Left hindlimb (tissue), 1 donor: ENCODE data around the gene SERPINA1.

Experiments
- DNase-seq: peaks from one replicate; pipeline ENCODE4 v3.0.0-alpha.2; 2018

SERPINA1 gene

GRCh38 chr14:94397289-94398181 lies 9.1 kb upstream of the SERPINA1 start:
- no peak for DNase-seq

- no peak for DNase-seq
Observed at GRCh38 chr14:94396628-94397225, 8.3 kb upstream of the SERPINA1 start.

DNA sequence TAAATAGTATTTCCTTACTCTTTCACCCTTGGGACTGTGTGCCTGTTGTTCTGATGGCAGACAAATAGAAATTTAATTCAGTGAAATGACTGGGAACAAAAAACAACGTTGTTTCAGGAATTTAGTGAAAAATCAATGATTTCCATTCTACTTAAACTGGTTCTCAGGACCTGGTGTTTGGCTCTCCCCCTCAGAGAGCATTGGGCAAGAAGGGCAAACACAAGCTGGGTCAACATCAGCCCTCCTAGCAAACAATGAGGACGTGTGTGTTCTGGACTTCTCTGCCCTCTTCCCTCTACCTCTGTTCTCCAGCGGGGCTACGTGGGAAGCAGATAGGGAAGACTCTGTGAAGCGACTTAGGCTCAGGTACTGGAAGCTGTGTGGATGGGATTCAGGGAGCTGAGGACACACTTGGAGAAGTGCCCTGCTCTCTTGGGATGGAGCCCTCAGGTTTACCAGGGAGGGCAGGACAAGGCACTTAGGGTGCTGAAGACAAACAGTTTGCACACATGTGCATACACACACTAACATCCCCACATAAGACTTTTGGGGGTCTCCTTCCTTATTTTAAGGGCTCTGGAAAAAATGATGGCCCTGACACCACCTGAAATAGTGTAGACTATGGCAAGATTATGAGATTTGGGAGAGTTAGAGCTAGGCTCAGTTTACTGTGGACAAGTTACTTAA lies 7.6 kb upstream of the SERPINA1 start:
- no peak for DNase-seq

DNA sequence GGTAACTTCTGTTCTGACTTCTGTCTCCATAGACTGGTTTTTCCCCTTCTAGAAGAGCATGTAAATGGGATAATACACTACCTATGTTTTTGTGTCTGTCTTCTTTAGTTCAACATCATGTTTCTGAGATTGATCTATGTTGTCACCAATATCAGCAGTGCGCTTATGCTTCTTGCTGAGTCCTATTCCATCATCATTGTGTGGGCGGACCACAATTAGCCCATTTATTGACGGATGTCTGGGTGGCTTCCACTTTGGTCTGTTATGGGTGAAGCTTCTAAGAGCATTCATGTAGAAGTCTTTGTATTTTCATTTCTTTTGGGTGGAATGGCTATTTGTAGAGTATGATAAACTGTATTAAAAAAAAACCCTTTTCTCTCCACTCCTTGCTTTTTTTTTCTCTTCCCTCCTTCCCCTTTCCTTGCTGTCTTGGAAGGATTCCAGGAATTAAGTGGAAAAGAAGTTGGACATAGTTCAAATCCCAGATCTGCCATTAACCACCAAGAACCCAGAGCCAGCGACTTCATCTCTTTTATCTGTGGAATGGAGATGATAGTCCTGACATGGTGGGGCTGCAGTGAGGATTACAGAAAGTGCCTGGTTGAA lies 7.0 kb upstream of the SERPINA1 start:
- DNase-seq: no peak

DNA sequence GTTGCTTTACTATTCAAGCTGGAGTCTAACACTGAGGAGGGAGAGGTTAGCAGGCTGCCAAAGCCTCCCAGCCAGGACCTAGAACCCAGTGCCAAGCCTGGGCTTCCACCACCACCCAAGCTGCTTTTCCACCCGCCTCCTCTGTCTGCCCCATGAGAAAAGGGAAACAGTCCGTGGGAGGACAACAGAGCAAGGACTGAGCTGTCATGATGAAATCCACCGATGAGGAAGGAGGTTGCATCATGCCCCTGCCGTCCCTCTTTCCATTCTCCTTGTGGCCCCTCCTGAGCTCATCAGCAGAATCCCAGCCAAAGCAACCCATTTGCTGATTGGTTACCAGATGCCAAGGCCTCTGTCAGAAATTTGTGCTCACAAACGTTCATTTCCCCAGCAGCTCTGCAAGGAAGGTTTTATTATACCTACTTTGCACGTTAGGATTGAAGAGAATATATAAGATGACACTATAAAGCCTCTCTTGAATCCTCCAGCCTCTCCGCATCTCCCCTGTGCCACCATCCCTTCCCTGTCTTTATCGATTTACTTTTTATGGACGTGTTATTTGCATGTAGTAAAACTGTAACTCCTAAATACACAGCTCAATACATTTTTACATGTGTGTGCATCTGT lies 6.3 kb upstream of the SERPINA1 start:
- DNase-seq: no peak

DNA sequence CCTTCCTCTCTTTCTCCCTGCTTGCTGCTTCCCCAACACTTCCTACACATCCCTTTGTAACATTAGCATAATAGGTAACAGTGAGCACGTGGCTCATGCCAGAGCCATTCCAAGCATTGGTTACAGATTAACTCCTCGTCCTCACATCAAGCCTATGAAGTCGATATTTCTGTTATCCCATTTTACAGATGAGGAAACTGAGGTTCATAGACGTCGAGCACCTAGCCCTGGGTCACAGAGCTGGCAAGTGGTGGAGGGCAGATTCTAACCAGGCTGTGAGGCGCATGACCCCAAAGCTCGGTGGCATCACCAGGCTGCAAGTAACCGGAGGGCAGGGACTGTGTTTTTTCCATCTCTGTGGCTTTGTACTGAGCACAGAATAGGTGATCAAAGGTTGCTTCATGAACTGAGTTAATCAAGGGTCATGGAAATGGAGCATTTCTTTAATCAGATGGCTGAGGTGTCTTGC lies 5.7 kb upstream of the SERPINA1 start:
- no peak for DNase-seq

- DNase-seq: no peak
Observed at GRCh38 chr14:94393474-94393873, 5.1 kb upstream of the SERPINA1 start.

DNA sequence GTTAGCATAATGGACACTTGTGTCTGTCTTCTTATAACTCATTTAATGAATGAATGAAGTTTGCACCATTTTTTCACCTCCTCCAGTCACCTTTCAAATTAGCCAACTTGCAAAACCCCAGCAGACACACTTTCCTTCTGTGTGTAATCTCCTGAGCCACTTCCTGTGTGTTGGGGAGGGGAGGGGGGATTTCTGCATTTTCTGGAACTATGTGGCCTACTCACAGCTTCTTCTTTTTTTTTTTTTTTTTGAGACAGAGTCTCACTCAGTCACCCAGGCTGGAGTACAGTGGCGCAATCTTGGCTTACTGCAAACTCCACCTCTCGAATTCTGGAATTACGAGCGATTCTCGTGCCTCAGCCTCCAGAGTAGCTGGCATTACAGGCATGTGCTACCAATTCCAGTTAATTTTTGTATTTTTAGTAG lies 4.1 kb upstream of the SERPINA1 start:
- no peak for DNase-seq

DNA sequence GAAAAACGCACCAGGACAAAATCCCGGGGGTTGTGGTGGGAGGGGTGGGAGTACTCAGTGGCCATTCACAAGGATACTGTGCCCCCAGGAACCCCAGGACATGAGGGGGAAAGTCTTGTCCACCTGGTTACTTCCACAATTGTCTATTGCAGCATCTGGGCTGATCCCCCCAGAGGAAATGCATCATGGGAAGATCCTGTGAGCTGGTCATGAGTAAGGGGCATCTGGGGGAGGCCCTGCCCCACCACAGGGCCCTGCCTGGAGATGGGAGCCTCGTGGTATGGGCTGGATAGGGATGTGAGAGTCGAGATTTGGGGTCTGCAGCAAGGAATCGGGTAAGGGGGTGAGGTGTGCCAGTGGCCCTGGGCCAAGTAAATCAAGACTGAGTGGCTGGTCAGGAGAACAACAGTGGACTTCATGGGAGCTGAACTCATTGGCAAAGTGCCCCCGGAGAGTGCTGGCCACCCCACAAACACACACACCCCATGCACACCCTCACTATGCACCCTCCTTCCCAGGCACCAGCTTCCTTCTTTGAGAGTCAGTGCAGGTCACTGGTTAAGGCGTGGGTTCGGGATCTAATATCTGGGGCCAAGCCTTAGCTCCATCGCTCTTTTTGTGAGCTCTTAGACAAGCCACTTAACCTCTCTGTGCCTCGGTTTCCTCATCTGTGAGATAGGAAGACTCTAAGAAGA lies 3.0 kb upstream of the SERPINA1 start:
- no peak for DNase-seq

- DNase-seq: no peak
Observed at GRCh38 chr14:94390372-94391086, 2.1 kb upstream of the SERPINA1 start.

DNA sequence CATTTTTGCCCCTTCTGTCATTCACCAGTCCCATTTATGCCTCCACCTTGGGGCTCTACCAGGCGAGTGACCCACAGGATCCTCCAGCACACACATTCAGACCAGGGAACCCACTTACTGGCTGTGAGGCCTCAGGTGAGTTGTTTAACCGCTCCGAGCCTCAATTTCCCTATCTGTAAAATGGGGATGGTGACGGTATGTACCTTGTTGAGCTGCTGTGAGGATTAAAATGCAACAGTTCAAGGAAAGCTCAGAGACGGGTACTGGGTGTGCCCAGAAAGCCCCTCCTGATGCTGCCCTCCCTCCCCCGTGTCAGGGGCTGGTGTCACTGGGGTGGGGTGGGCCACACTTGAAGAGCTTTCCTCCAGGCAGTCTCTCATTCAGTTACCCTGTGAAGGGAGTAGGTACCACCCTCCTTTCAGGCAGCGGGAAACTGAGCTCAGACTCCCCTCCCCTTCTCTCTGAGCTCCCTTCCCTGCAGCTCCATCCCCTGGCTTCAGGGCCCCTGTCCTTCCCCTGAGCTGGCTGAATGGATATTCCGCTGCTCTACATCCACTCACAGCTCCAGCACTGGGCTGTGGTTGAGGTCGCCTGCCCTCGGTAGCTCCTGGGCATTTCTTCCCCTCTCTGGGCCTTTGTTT lies 1.4 kb upstream of the SERPINA1 start:
- DNase-seq: no peak

- DNase-seq: no peak
Observed at GRCh38 chr14:94389104-94389469, 685 bp upstream of the SERPINA1 start.

- DNase-seq: no peak
Observed at GRCh38 chr14:94388027-94388383, 397 bp downstream of the SERPINA1 start.

GRCh38 chr14:94387051-94388026 lies 1.1 kb downstream of the SERPINA1 start:
- no peak for DNase-seq

DNA sequence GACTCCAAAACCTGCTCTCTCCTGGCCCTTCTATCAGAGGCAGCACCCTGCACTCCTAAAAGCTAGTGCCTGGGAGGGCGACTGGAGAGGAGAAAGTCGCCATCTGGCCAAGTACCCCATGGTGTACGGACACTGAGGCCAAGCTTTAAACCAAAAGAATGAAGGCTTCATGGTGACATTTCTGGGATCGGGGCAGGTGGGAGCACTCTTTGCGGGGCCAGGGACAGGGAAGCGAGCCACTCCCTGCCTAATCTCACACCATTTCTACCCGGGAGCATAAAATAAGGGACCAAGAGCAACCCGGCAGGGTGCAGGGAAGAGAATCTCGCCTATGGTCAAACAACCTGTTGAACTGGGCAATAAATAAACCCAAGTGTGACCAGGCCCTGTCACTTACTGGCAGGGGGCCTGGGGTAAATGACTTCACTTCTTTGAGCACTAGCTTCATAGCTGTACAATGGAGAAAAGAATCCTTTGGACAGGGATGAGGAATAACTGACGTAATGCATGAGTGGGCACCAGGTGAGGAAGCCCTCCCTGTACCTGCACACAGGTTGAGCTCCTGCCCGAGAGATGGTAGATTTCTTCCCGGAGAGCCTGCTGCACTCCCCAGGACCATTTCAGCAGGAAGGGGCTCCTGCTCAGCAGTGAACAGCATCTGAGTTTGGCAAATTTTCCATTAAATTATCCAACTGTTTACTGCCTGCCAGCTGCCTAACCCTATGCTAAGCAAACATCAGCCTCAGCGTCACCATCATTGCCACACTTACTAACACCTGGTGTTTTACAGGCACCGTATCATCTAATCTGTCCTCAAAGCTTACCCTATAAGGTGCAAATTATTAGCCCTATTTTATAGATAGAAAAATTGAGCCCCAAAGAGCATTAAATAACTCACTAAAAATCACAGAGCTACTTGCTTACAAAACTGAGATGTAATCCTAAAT lies 2.0 kb downstream of the SERPINA1 start:
- no peak for DNase-seq

DNA sequence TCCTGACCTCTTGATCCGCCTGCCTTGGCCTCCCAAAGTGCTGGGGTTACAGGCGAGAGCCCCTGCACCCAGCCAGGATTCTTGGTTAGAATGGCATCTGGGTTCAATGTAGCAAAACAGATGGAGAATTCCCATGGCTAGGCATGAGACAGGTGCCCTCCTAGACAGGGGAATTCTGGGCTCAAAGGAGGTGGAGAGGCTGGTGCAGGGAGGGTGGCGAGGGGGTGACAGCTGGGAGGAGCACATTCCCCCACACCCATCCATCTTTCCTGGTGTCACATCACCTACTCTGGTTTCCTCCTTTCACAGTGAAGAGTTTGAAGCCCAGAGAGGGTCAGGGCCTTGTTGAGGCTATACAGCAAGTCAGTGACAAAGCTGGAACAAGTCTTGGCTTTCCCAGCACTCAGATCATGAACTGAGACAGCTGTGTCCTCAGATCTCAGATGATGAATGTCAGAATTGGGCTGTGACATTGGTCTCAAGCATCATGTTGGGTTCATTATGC lies 2.8 kb downstream of the SERPINA1 start:
- no peak for DNase-seq

- DNase-seq: no peak
Observed at GRCh38 chr14:94384342-94384741, 4.1 kb downstream of the SERPINA1 start.

DNA sequence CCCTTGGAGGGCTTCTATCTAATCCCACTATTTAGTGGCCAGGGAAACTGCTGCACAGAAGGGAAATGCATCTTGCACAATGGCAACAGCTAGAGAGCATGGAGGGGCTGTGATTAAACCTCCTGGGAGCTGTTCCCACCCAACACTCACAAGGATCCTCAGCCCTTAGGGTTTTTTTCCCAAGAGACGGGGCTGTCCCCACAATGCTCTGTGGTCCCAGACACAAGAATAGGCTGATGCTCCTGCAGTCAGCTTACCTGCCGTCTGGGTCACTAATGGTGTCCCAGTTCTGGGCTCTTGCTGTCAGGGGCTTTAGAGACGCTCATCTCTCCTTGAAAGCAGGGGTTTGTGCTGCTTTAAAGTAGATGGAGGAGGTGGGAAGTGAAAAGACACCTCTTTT lies 4.6 kb downstream of the SERPINA1 start:
- no peak for DNase-seq
